ELF-1 (cell line): Measurements from ENCODE around the gene GRWD1.
A peak's percentile ranks its signal among the peaks of the same experiment; 100 is the strongest.

Experiments used
- DNase-seq: peaks from one replicate; pipeline ENCODE4 v3.0.0-alpha.2; 2016; ENCODE audit warnings: low read depth, low spot score

GRWD1 gene

GRCh38 chr19:48456864-48457263 is 11.1 kb downstream of the GRWD1 start:
- DNase-seq: no peak

- DNase-seq: no peak
Measured at GRCh38 chr19:48458016-48458415, 12.2 kb downstream of the GRWD1 start.

GRCh38 chr19:48461651-48461981 is 15.8 kb downstream of the GRWD1 start:
- DNase-seq: no peak

- peak; percentile 84 for DNase-seq
Measured at GRCh38 chr19:48461982-48462655, 16.3 kb downstream of the GRWD1 start.

- DNase-seq: no peak
Measured at GRCh38 chr19:48465215-48465614, 19.4 kb downstream of the GRWD1 start.

GRCh38 chr19:48466561-48467325 is 21.0 kb downstream of the GRWD1 start:
- DNase-seq: no peak

GRCh38 chr19:48468772-48469288 is 23.0 kb downstream of the GRWD1 start:
- DNase-seq: peak; percentile 100

GRCh38 chr19:48469289-48469881 is 23.6 kb downstream of the GRWD1 start, which contains the start of gene CYTH2:
Gene CYTH2, plus strand, starts transcription at chr19:48469369. Its CDS starts 139 bp downstream, at chr19:48469508.
- no peak for DNase-seq

- DNase-seq: no peak
Measured at GRCh38 chr19:48469934-48470680, 24.3 kb downstream of the GRWD1 start.

- DNase-seq: no peak
Measured at GRCh38 chr19:48470856-48471255, 25.1 kb downstream of the GRWD1 start.

GRCh38 chr19:48471836-48472235 is 26.1 kb downstream of the GRWD1 start:
- no peak for DNase-seq

- DNase-seq: no peak
Measured at GRCh38 chr19:48473161-48473966, 27.6 kb downstream of the GRWD1 start.

- DNase-seq: no peak
Measured at GRCh38 chr19:48474084-48474592, 28.4 kb downstream of the GRWD1 start.

GRCh38 chr19:48475369-48476068 is 29.7 kb downstream of the GRWD1 start:
- DNase-seq: no peak

- no peak for DNase-seq
Measured at GRCh38 chr19:48476176-48476575, 30.4 kb downstream of the GRWD1 start.

- DNase-seq: no peak
Measured at GRCh38 chr19:48477067-48477685, 31.4 kb downstream of the GRWD1 start.

GRCh38 chr19:48477698-48478338 is 32.0 kb downstream of the GRWD1 start:
- no peak for DNase-seq

- no peak for DNase-seq
Measured at GRCh38 chr19:48478339-48479256, 32.8 kb downstream of the GRWD1 start.
